NCI-H226 (cell line): ENCODE measurements around the gene CAPN12.

ENCODE experiments used
- DNase-seq: peaks from one replicate; pipeline ENCODE4 v3.0.0-alpha.2; 2015

CAPN12 gene

GRCh38 chr19:38709671-38710415 lies 34.4 kb downstream of the CAPN12 start:
- DNase-seq = no peak

- no peak for DNase-seq
Observed at GRCh38 chr19:38709119-38709518, 35.2 kb downstream of the CAPN12 start.

GRCh38 chr19:38708413-38709024 lies 35.8 kb downstream of the CAPN12 start:
- no peak for DNase-seq

- no peak for DNase-seq
Observed at GRCh38 chr19:38707512-38708114, 36.7 kb downstream of the CAPN12 start.

GRCh38 chr19:38706792-38707511 lies 37.3 kb downstream of the CAPN12 start:
- no peak for DNase-seq

GRCh38 chr19:38705197-38706019 lies 38.9 kb downstream of the CAPN12 start:
- DNase-seq = no peak

- no peak for DNase-seq
Observed at GRCh38 chr19:38704488-38705026, 39.7 kb downstream of the CAPN12 start.

- DNase-seq = no peak
Observed at GRCh38 chr19:38703509-38703908, 40.8 kb downstream of the CAPN12 start.

GRCh38 chr19:38702278-38702677 lies 42.0 kb downstream of the CAPN12 start:
- no peak for DNase-seq

GRCh38 chr19:38701455-38702063 lies 42.7 kb downstream of the CAPN12 start:
- no peak for DNase-seq

- DNase-seq = no peak
Observed at GRCh38 chr19:38700902-38701454, 43.3 kb downstream of the CAPN12 start.

GRCh38 chr19:38700350-38700901 lies 43.8 kb downstream of the CAPN12 start:
- DNase-seq = no peak

- DNase-seq = no peak
Observed at GRCh38 chr19:38699647-38700349, 44.5 kb downstream of the CAPN12 start.

- DNase-seq = no peak
Observed at GRCh38 chr19:38699027-38699346, 45.3 kb downstream of the CAPN12 start.

- no peak for DNase-seq
Observed at GRCh38 chr19:38698225-38699026, 45.8 kb downstream of the CAPN12 start.

GRCh38 chr19:38697641-38698071 lies 46.6 kb downstream of the CAPN12 start:
- no peak for DNase-seq

- no peak for DNase-seq
Observed at GRCh38 chr19:38697197-38697596, 47.1 kb downstream of the CAPN12 start.

GRCh38 chr19:38696729-38697055 lies 47.6 kb downstream of the CAPN12 start:
- no peak for DNase-seq

GRCh38 chr19:38695832-38696728 lies 48.2 kb downstream of the CAPN12 start:
- no peak for DNase-seq
